Measurements from ENCODE around the gene ZNF764.

Gene ZNF764

DNA sequence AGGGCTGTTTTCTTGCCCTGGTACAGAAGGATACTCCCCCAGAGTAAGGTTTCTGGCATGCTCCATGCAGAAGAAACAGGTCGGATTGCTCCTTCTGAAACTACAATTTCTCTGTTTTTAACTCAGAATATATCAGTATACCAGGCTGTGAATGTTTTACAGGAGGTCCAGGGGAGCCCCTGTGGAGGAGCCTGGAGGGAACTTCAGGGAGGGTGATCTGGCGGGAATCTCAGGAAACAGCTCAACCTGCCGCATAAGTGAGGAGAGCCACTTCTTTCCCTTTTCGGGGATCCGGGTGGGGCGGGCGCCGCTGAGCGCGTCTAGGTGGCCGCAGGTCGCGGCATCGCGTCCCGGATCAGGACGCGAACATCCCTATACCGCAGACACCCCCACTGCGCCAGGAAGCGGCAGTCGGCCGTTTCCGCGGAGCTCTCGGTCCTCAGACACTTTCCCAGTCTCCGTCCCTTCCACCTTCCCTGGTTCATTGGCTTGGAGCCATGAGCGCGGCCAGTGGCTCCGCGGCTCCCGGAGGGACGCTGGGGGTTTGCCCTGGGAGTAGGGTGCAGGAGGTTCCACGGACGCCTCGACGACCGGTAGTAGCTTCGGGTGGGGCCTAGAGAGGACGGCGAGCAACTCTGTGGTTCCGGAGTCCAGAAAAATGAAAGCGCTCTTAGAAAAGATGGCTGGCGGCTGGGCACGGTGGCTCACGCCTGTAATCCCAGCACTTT lies 3.1 kb upstream of the ZNF764 start:
- Histone ChIP-seq H3K27me3 (ENCODE audit: control insufficient read depth in 2 of 2, insufficient read depth in 2 of 2, low read length in 2 of 2) (no peaks in the 10 kb centered on the region), H3K4me3 (ENCODE audit: low read length in 2 of 2) (peak overlapping the region; percentile 58 to 73), H3K9ac (ENCODE audit: low read depth in 1 of 2, low read length in 2 of 2) (peak overlapping the region; percentile 62 to 65)

DNA sequence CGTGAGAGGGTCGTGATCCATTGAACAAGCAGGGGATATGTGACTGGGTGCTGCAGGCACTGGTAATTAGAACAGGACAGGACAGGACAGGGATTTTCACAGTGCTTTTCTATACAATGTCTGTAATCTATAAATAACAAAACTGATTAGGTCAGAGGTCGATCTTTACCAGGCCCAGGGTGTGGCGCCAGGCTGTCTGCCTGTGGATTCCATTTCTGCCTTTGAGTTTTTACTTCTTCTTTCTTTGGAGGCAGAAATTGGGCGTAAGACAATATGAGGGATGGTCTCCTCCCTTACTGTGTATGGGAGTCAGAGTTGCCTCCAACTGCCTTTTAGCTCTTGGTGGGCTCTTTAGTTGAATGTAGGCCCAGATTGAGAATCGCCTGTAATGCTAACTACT lies 1.5 kb upstream of the ZNF764 start:
- H3K27me3 ChIP-seq (ENCODE audit: control insufficient read depth in 2 of 2, insufficient read depth in 2 of 2, low read length in 2 of 2) = no peaks in the 10 kb centered on the region
- H3K9ac ChIP-seq (ENCODE audit: low read depth in 1 of 2, low read length in 2 of 2) = no peak overlapping the region
- H3K27ac ChIP-seq (ENCODE audit: low read depth in 2 of 2, low read length in 2 of 2) = peak overlapping the region in 1 of 2 donors; percentile 92
- H3K36me3 ChIP-seq (ENCODE audit: control insufficient read depth in 2 of 2, insufficient read depth in 2 of 2, low read length in 2 of 2) = peaks cover 2 to 4% of the 10 kb centered on the region in 2 donors
- no peaks in the 10 kb centered on the region for H3K9me3 ChIP-seq (ENCODE audit: control insufficient read depth in 2 of 2, low read length in 2 of 2)
- no peak overlapping the region for H3K4me3 ChIP-seq (ENCODE audit: low read length in 2 of 2)
- peaks cover 17 to 35% of the 10 kb centered on the region in 2 donors for H3K4me1 ChIP-seq (ENCODE audit: control insufficient read depth in 2 of 2, insufficient read depth in 2 of 2, low read length in 2 of 2)

More for the DNA sequence above, 3.1 kb upstream of the ZNF764 start:
- no peaks in the 10 kb centered on the region for H3K9me3 ChIP-seq (ENCODE audit: control insufficient read depth in 2 of 2, low read length in 2 of 2)
- H3K27ac ChIP-seq (ENCODE audit: low read depth in 2 of 2, low read length in 2 of 2) = peak overlapping the region; percentile 71 to 83
- peaks cover 14 to 28% of the 10 kb centered on the region in 2 donors for H3K4me1 ChIP-seq (ENCODE audit: control insufficient read depth in 2 of 2, insufficient read depth in 2 of 2, low read length in 2 of 2)
- H3K36me3 ChIP-seq (ENCODE audit: control insufficient read depth in 2 of 2, insufficient read depth in 2 of 2, low read length in 2 of 2) = no peaks in the 10 kb centered on the region

DNA sequence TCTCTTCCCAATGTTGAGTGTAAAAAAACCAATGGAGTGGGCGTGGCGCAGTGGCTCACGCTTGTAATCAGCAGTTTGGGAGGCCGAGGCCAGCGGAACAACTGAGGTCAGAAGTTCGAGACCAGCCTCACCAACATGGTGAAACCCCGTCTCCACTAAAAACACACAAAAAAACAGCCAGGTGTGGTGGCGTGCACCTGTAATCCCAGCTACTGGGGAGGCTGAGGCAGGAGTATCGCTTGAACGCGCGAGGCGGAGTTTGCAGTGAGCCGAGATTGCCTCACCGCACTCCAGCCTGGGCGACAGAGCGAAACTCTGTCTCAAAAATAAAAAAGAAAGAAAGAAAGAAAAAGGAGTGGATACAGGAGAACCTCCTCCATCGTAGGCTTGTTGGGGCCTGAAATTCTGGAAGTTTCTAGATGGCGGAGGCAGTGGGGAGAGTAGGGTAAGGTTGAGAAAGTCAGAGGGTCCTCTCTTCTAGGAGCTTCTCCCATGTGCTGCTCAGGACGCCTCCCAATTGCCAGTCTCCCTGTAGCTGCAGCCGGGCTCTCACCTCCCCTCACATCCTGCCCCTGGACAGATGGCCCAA lies 709 bp upstream of the ZNF764 start:
- Histone ChIP-seq H3K9ac (ENCODE audit: low read depth in 1 of 2, low read length in 2 of 2) (peak overlapping the region in 1 of 2 donors; percentile 48), H3K4me1 (ENCODE audit: control insufficient read depth in 2 of 2, insufficient read depth in 2 of 2, low read length in 2 of 2) (peaks cover 17 to 35% of the 10 kb centered on the region in 2 donors), H3K9me3 (ENCODE audit: control insufficient read depth in 2 of 2, low read length in 2 of 2) (no peaks in the 10 kb centered on the region), H3K27ac (ENCODE audit: low read depth in 2 of 2, low read length in 2 of 2) (peak overlapping the region; percentile 90 to 92), H3K4me3 (ENCODE audit: low read length in 2 of 2) (peak overlapping the region; percentile 21 to 73), H3K27me3 (ENCODE audit: control insufficient read depth in 2 of 2, insufficient read depth in 2 of 2, low read length in 2 of 2) (no peaks in the 10 kb centered on the region), H3K36me3 (ENCODE audit: control insufficient read depth in 2 of 2, insufficient read depth in 2 of 2, low read length in 2 of 2) (peaks cover 2 to 10% of the 10 kb centered on the region in 2 donors)

DNA sequence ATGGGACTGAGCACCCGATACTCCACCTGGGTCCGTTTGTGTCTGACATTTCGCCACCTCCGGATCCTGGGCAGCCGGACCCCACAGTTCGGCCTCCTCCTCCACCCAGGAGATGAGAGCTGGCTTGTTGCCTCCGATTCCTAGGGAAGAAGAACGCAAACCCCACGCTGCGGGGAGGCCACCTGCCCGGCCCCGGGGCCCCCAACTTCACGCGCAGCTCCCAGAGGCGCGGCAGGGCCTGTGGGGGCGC lies 542 bp downstream of the ZNF764 start:
- Histone ChIP-seq H3K27ac (ENCODE audit: low read depth in 2 of 2, low read length in 2 of 2) (peak overlapping the region; percentile 90 to 92), H3K9me3 (ENCODE audit: control insufficient read depth in 2 of 2, low read length in 2 of 2) (no peaks in the 10 kb centered on the region), H3K4me3 (ENCODE audit: low read length in 2 of 2) (peak overlapping the region; percentile 76 to 80), H3K36me3 (ENCODE audit: control insufficient read depth in 2 of 2, insufficient read depth in 2 of 2, low read length in 2 of 2) (peaks cover 6 to 20% of the 10 kb centered on the region in 2 donors), H3K9ac (ENCODE audit: low read depth in 1 of 2, low read length in 2 of 2) (peak overlapping the region; percentile 75 to 85), H3K4me1 (ENCODE audit: control insufficient read depth in 2 of 2, insufficient read depth in 2 of 2, low read length in 2 of 2) (peaks cover 17 to 40% of the 10 kb centered on the region in 2 donors), H3K27me3 (ENCODE audit: control insufficient read depth in 2 of 2, insufficient read depth in 2 of 2, low read length in 2 of 2) (no peaks in the 10 kb centered on the region)

DNA sequence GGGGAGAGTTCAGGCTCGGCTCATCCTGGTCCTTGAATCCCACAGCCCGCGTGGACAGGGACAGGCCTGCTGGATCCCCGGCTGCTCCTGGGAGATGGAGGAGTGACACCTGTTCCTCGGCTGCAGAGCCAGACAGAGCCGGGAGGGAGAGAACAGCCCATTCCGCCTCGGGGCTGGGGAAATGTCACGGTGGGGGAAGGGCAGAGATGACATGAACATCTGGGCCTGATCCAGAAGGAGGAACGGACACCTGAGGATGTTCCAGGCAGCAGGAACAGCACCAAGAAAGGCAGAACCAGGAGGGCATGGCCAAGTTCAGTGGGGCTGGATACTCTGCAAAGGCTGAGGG lies 2.1 kb downstream of the ZNF764 start:
- peak overlapping the region in 1 of 2 donors; percentile 27 for H3K4me3 ChIP-seq (ENCODE audit: low read length in 2 of 2)
- H3K9me3 ChIP-seq (ENCODE audit: control insufficient read depth in 2 of 2, low read length in 2 of 2) = no peaks in the 10 kb centered on the region
- peaks cover 6 to 20% of the 10 kb centered on the region in 2 donors for H3K36me3 ChIP-seq (ENCODE audit: control insufficient read depth in 2 of 2, insufficient read depth in 2 of 2, low read length in 2 of 2)
- peaks cover 10 to 36% of the 10 kb centered on the region in 2 donors for H3K4me1 ChIP-seq (ENCODE audit: control insufficient read depth in 2 of 2, insufficient read depth in 2 of 2, low read length in 2 of 2)
- no peak overlapping the region for H3K9ac ChIP-seq (ENCODE audit: low read depth in 1 of 2, low read length in 2 of 2)
- H3K27me3 ChIP-seq (ENCODE audit: control insufficient read depth in 2 of 2, insufficient read depth in 2 of 2, low read length in 2 of 2) = no peaks in the 10 kb centered on the region
- H3K27ac ChIP-seq (ENCODE audit: low read depth in 2 of 2, low read length in 2 of 2) = no peak overlapping the region

DNA sequence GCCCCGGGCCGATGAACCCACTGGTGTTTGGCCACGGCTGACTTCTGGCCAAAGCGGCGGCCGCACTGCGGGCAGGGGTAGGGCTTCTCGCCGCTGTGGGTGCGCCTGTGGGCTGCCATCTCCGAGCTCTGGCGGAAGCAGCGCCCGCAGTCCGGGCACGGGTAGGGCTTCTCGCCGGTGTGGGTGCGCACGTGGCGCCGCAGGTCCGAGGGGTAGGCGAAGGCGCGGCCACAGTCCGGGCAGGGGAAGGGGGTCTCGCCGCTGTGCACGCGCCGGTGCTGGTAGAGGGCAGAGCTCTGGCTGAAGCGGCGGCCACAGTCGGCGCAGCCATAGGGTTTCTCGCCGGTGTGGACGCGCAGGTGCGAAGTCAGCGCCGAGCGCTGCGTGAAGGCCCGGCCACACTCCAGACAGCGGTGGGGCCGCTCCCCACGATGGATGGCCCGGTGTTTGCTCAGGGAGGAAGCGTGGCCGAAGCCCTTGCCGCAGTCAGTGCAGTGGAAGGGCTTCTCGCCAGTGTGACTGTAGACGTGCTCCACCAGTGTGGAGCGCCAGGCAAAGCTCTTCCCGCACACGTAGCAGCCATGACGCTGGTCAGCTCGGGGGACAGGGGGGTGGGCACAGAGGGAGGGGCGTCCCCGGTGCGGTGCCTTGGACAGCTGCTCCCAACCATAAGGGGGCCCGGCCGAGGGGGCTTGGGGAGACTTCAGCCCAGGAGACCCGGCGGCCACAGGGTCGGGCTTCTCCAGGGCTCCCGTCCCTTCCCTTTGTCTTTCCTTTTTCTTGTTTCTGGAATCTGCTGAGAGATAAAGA lies 2.7 kb downstream of the ZNF764 start:
- H3K4me3 ChIP-seq (ENCODE audit: low read length in 2 of 2) = peak overlapping the region in 1 of 2 donors; percentile 27
- peaks cover 6 to 20% of the 10 kb centered on the region in 2 donors for H3K36me3 ChIP-seq (ENCODE audit: control insufficient read depth in 2 of 2, insufficient read depth in 2 of 2, low read length in 2 of 2)
- no peaks in the 10 kb centered on the region for H3K27me3 ChIP-seq (ENCODE audit: control insufficient read depth in 2 of 2, insufficient read depth in 2 of 2, low read length in 2 of 2)
- H3K9ac ChIP-seq (ENCODE audit: low read depth in 1 of 2, low read length in 2 of 2) = no peak overlapping the region
- H3K4me1 ChIP-seq (ENCODE audit: control insufficient read depth in 2 of 2, insufficient read depth in 2 of 2, low read length in 2 of 2) = peaks cover 10 to 34% of the 10 kb centered on the region in 2 donors
- H3K27ac ChIP-seq (ENCODE audit: low read depth in 2 of 2, low read length in 2 of 2) = no peak overlapping the region
- no peaks in the 10 kb centered on the region for H3K9me3 ChIP-seq (ENCODE audit: control insufficient read depth in 2 of 2, low read length in 2 of 2)

DNA sequence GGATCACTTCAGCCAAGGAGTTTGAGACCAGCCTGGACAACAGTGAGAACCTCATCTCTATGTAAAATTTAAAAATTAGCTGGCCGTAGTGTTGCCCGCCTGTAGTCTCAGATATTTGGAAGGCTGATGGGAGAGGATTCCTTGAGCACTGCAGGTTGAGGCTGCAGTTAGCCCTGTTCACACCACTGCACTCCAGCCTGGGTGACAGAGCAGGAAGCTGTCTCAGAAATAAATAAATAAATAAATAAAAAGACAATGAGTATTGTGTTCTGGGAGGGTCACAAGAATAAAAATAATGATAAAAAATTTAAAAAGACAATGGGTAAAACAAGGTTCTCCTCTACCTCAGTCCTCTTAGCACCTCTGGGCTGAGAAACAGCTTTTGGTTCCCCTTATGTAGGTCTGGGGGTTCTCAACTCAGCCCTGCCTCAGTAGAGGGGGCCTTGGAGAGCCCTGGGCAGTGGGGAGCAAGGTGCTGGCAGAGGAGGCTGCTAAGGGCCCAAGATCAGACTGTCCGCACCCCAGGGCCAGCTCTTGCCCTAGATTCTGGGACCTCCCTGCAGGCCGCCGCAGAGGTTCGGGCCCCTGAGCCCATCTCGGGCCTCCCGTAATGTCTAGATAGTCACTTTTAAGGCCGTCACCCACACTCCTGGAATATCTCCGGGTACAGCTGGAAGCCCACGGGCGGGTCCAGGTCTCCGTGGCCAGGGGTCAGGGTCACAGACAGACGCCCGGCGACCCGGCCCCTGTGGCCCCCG lies 3.4 kb downstream of the ZNF764 start:
- H3K9ac ChIP-seq (ENCODE audit: low read depth in 1 of 2, low read length in 2 of 2) = no peak overlapping the region
- H3K9me3 ChIP-seq (ENCODE audit: control insufficient read depth in 2 of 2, low read length in 2 of 2) = no peaks in the 10 kb centered on the region
- peaks cover 10 to 32% of the 10 kb centered on the region in 2 donors for H3K4me1 ChIP-seq (ENCODE audit: control insufficient read depth in 2 of 2, insufficient read depth in 2 of 2, low read length in 2 of 2)
- no peak overlapping the region for H3K4me3 ChIP-seq (ENCODE audit: low read length in 2 of 2)
- peaks cover 6 to 20% of the 10 kb centered on the region in 2 donors for H3K36me3 ChIP-seq (ENCODE audit: control insufficient read depth in 2 of 2, insufficient read depth in 2 of 2, low read length in 2 of 2)
- no peaks in the 10 kb centered on the region for H3K27me3 ChIP-seq (ENCODE audit: control insufficient read depth in 2 of 2, insufficient read depth in 2 of 2, low read length in 2 of 2)
- no peak overlapping the region for H3K27ac ChIP-seq (ENCODE audit: low read depth in 2 of 2, low read length in 2 of 2)

DNA sequence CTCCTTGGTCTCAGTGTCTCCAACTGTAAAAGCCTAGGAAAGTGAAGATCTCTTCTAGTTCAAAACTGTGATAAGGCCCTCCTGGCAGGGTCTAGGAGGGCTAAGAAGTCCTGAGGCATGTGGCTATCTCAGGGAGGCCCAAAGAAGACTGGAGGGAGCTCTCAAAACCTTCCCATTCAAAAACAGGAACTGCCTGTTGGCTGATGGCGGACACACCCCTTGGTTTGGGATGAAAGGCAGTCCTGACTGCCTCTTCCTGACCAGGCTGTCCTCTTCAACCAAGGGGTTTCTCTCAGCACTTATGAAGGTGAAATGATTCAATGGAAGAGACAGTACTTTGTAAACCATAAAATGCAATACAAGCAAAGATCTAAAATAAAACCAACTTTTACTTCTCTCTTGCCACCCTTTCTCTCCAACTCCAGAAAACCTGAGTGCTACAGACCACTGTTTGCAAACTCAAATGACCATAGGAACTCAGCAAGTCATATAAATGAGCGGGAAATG lies 4.7 kb downstream of the ZNF764 start:
- H3K27me3 ChIP-seq (ENCODE audit: control insufficient read depth in 2 of 2, insufficient read depth in 2 of 2, low read length in 2 of 2) = no peaks in the 10 kb centered on the region
- no peaks in the 10 kb centered on the region for H3K9me3 ChIP-seq (ENCODE audit: control insufficient read depth in 2 of 2, low read length in 2 of 2)
- peaks cover 19 to 31% of the 10 kb centered on the region in 2 donors for H3K4me1 ChIP-seq (ENCODE audit: control insufficient read depth in 2 of 2, insufficient read depth in 2 of 2, low read length in 2 of 2)
- H3K27ac ChIP-seq (ENCODE audit: low read depth in 2 of 2, low read length in 2 of 2) = no peak overlapping the region
- H3K4me3 ChIP-seq (ENCODE audit: low read length in 2 of 2) = no peak overlapping the region
- H3K36me3 ChIP-seq (ENCODE audit: control insufficient read depth in 2 of 2, insufficient read depth in 2 of 2, low read length in 2 of 2) = peaks cover 6 to 20% of the 10 kb centered on the region in 2 donors
- no peak overlapping the region for H3K9ac ChIP-seq (ENCODE audit: low read depth in 1 of 2, low read length in 2 of 2)

DNA sequence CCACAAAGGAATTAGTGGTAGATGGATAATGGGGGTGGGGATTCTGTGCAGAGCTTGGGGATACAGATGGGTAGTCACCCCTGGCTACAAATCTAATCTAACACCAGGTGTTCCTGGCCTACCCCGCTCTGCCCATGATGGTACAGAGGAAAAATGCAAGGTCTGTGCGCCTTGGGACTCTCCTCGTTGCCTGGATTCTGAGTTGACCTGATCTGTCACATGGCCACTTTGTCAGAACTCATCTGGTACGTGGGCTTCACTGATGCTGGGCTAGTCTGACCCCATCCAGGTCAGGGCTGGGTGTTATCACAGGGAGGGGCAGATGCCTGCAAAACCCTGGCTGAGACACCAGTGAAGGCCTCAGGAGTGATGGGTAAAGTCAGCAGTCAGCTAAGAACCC lies 5.2 kb downstream of the ZNF764 start:
- no peak overlapping the region for H3K27ac ChIP-seq (ENCODE audit: low read depth in 2 of 2, low read length in 2 of 2)
- no peaks in the 10 kb centered on the region for H3K9me3 ChIP-seq (ENCODE audit: control insufficient read depth in 2 of 2, low read length in 2 of 2)
- no peak overlapping the region for H3K9ac ChIP-seq (ENCODE audit: low read depth in 1 of 2, low read length in 2 of 2)
- H3K36me3 ChIP-seq (ENCODE audit: control insufficient read depth in 2 of 2, insufficient read depth in 2 of 2, low read length in 2 of 2) = peaks cover 6 to 20% of the 10 kb centered on the region in 2 donors
- H3K27me3 ChIP-seq (ENCODE audit: control insufficient read depth in 2 of 2, insufficient read depth in 2 of 2, low read length in 2 of 2) = no peaks in the 10 kb centered on the region
- peaks cover 23 to 31% of the 10 kb centered on the region in 2 donors for H3K4me1 ChIP-seq (ENCODE audit: control insufficient read depth in 2 of 2, insufficient read depth in 2 of 2, low read length in 2 of 2)
- no peak overlapping the region for H3K4me3 ChIP-seq (ENCODE audit: low read length in 2 of 2)

All from mucosa of rectum (tissue), 2 donors.